Effector memory CD4-positive, alpha-beta T cell (primary cell): ENCODE results near the gene CALCOCO1.
A peak's percentile ranks its signal among the peaks of the same experiment; 100 is the strongest.

Experiments used
- DNase-seq, 3 donors: peaks; one replicate each; pipeline ENCODE4 v3.0.0-alpha.2; 2020
- H3K27ac ChIP-seq: 2 replicates; pipeline ENCODE4 v1.7.0; 2013; ENCODE audit warnings: mild to moderate bottlenecking, low read length, moderate library complexity; ENCODE audit not compliant: insufficient read depth, poor library complexity, severe bottlenecking
- H3K27me3 ChIP-seq: replicated peaks from 2 replicates; pipeline ENCODE4 v1.7.0; 2013; ENCODE audit warnings: mild to moderate bottlenecking, low read length; ENCODE audit not compliant: insufficient read depth, control insufficient read depth, poor library complexity, severe bottlenecking
- H3K36me3 ChIP-seq: 2 replicates; pipeline ENCODE4 v1.7.0; 2013; ENCODE audit warnings: mild to moderate bottlenecking, low read length, moderate library complexity; ENCODE audit not compliant: control insufficient read depth, insufficient read depth
- H3K4me1 ChIP-seq: 2 replicates; pipeline ENCODE4 v1.7.0; 2013; ENCODE audit warnings: low read length, mild to moderate bottlenecking; ENCODE audit not compliant: control insufficient read depth, insufficient read depth, poor library complexity, severe bottlenecking
- H3K4me3 ChIP-seq: 2 replicates; pipeline ENCODE4 v1.7.0; 2013; ENCODE audit warnings: low read length, low read depth, mild to moderate bottlenecking; ENCODE audit not compliant: insufficient read depth, poor library complexity, severe bottlenecking
- H3K9me3 ChIP-seq: 2 replicates; pipeline ENCODE4 v1.7.0; 2013; ENCODE audit warnings: mild to moderate bottlenecking, low read length, moderate library complexity; ENCODE audit not compliant: control insufficient read depth

Gene CALCOCO1

DNA sequence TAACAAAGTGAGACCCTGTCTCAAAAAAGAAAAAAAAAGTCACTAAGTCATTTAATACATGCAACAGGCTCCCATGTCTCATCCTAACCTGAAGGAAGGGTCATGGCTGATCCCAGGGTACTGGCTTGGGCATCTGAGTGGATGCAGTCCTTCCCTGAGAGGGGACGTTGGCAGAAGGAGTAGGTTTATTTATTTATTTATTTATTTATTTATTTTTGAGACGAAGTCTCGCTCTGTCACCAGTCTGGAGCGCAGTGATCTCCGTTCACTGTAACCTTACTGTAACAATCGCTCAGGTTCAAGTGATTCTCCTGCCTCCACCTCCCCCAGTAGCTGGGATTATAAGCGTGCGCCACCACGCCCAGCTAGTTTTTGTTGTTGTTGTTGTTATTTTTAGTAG, 7.2 kb upstream of the CALCOCO1 start:
- Histone ChIP-seq H3K36me3 (no peaks in the 10 kb centered on the region), H3K4me1 (peaks cover 12% of the 10 kb centered on the region), H3K27me3 (peaks cover 9% of the 10 kb centered on the region), H3K9me3 (no peaks in the 10 kb centered on the region), H3K4me3 (no peak overlapping the region), H3K27ac (no peak overlapping the region)
- no peak for DNase-seq

DNA sequence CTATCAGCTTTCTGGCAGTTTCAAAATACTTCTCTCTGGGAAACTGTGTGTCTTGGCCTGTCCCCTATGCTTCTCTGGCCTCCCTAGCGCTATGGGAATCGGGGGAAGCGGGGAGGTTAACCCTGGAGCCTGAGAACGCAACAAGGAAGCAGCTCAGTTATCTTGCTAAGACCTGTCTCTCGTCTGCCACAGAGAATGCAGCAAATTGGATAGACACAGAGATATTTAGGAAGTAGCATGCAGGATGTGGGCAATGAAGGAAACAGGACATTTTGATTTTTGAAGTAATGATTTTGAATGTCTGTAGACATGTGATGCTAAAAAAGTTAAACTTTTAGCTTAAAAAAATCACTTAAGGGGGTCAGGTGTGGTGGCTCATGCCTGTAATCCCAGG, 6.6 kb upstream of the CALCOCO1 start:
- Histone ChIP-seq H3K4me3 (no peak overlapping the region), H3K27me3 (peaks cover 3% of the 10 kb centered on the region), H3K27ac (no peak overlapping the region), H3K4me1 (peaks cover 6% of the 10 kb centered on the region), H3K9me3 (no peaks in the 10 kb centered on the region), H3K36me3 (no peaks in the 10 kb centered on the region)
- no peak for DNase-seq

DNA sequence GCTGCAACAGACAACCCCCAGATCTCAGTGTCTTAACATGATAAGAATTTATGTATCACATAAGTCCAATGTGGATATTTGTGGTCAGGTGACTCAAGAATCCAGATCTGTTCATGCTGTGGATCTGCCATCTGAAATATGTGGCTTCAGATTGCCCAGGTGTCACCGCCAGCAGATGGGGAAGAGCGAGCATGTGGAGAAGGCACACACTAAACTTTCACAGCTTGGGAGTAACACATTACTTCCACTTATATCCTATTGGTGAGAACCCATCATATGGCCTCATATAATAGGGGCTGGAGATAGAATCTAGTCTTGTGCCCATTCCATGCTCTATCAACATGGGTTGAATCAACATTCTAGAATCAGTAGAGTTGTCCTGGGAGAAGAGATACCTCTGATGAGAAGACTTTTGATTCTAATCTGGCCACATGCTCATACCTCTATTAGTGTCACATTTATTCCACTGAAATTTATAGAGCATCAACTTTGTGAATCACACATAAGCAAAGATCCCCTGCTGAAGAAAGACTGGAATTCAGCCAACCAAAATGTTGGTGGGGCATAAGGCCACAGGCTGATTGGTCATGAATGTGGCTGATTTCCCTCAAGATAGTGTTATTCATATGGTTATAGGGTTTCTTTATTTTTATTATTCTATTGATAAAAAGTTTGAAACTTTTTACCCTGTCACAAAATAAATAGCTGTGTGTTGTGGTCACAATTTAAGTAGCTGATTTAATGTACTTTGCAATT, 6.0 kb upstream of the CALCOCO1 start:
- H3K27me3 ChIP-seq = no peaks in the 10 kb centered on the region
- H3K4me3 ChIP-seq = no peak overlapping the region
- no peaks in the 10 kb centered on the region for H3K36me3 ChIP-seq
- peaks cover under 1% of the 10 kb centered on the region for H3K4me1 ChIP-seq
- H3K27ac ChIP-seq = no peak overlapping the region
- H3K9me3 ChIP-seq = no peaks in the 10 kb centered on the region
- DNase-seq = no peak

DNA sequence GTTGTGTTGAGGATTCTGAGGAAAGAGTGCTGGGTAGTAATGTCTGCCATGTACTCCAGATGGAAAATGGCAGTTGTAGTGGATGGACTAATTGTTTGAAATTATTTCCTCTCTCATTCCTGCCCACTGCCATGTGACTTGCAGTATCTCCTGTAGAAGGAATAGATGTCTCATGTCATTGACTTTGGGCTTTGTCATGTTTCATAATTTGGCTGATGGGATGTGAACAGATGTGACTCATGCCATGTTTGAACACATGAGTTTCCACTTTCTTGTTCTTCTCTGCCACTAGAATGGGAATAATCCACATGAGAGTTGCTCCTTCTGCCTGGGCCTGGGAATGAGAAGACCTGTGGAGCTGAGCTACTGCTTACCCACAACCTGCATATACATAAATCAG, 2.4 kb upstream of the CALCOCO1 start:
- DNase-seq = no peak
- no peak overlapping the region for H3K27ac ChIP-seq
- H3K36me3 ChIP-seq = peaks cover 4% of the 10 kb centered on the region
- no peaks in the 10 kb centered on the region for H3K27me3 ChIP-seq
- peaks cover 4% of the 10 kb centered on the region for H3K4me1 ChIP-seq
- no peak overlapping the region for H3K4me3 ChIP-seq
- no peaks in the 10 kb centered on the region for H3K9me3 ChIP-seq

DNA sequence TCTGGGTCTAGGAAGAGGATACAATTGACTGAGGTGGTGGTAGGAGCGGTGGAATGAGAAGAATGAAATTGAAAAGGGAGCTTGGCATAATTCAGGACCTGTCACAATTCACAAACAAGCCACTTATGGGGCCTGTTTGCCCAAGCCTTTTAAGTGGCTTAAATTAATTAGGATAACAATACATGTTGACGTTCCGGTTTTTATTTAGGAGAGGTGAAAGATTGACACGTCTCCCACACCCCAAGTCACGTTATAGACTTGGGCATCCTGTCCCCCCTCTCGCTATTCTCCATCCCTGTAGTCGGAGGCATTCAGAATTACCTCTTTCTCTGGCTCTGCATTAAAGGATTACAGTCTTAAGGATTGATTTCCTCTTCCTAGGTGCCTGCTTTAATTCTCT, 954 bp upstream of the CALCOCO1 start:
- peak overlapping the region; percentile 56 for H3K27ac ChIP-seq

DNA sequence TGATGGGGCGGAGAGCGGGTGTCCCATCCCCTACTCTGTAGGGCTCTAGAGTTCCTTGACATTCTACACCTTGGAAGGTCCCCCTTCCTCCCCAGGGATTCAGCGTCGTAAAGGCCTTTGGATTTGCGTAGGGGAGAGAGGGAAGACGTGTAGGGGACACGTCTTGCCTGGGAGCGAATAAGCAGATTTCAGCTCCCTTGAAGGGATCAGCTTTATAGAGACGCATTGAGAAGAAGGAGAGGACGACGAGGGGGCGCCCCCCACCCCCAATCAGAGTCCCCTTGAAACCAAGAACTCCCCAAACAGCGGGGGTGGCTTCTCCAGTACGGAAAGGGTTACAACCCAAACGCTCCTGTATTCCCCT, 324 bp downstream of the CALCOCO1 start:
- Histone ChIP-seq H3K4me3 (peak overlapping the region; percentile 62), H3K4me1 (peaks cover 4% of the 10 kb centered on the region), H3K27ac (peak overlapping the region; percentile 24), H3K9me3 (no peaks in the 10 kb centered on the region), H3K27me3 (no peaks in the 10 kb centered on the region), H3K36me3 (peaks cover 29% of the 10 kb centered on the region)
- no peak for DNase-seq

More for the DNA sequence above, 954 bp upstream of the CALCOCO1 start:
- Histone ChIP-seq H3K9me3 (no peaks in the 10 kb centered on the region), H3K4me3 (peak overlapping the region; percentile 58), H3K36me3 (peaks cover 16% of the 10 kb centered on the region), H3K4me1 (peaks cover 4% of the 10 kb centered on the region), H3K27me3 (no peaks in the 10 kb centered on the region)
- no peak for DNase-seq

DNA sequence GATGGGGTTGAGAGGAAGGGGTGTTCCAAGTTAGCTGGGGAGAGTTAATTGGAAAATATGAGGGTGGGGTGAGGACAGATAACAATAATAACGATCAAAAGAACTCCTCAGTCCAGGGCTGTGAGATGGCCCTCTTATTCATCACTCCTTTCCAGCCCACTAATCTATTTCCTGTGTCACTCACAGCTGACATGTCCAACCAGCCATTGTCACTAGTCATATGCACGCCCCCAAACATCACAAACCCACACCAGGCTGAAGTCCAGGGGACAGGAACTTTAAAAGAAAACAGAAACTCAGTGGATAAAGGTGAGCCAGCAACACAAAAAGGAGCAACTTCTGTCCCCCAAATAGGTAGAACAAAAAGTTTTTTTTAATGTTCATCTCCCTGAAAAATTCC, 911 bp downstream of the CALCOCO1 start:
- DNase-seq = no peak
- Histone ChIP-seq H3K36me3 (peaks cover 35% of the 10 kb centered on the region), H3K27me3 (no peaks in the 10 kb centered on the region), H3K4me3 (peak overlapping the region; percentile 62), H3K27ac (no peak overlapping the region), H3K9me3 (no peaks in the 10 kb centered on the region), H3K4me1 (peaks cover 4% of the 10 kb centered on the region)

DNA sequence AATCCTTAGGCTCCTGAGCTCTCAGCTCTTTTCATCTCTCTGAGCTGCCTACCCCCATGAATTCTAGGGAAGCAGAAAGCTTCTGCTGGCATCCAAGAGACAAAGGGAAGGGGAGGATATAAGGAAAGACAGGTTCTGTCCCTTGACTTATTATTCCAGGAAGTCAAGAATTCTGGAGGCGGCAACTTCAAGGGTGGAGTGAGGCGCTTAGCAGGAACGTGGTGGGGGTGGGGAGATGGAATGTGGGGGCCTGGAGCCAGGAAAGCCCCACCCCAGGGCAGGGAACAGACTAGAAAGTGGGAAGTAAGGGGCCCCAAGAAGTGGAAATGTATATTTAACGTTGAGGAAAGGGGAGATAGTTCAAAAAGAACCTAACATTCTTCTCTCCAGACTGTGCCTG, 1.4 kb downstream of the CALCOCO1 start:
- no peaks in the 10 kb centered on the region for H3K9me3 ChIP-seq
- peaks cover 4% of the 10 kb centered on the region for H3K4me1 ChIP-seq
- H3K36me3 ChIP-seq = peaks cover 40% of the 10 kb centered on the region
- no peak overlapping the region for H3K4me3 ChIP-seq
- DNase-seq = no peak
- no peak overlapping the region for H3K27ac ChIP-seq
- no peaks in the 10 kb centered on the region for H3K27me3 ChIP-seq

DNA sequence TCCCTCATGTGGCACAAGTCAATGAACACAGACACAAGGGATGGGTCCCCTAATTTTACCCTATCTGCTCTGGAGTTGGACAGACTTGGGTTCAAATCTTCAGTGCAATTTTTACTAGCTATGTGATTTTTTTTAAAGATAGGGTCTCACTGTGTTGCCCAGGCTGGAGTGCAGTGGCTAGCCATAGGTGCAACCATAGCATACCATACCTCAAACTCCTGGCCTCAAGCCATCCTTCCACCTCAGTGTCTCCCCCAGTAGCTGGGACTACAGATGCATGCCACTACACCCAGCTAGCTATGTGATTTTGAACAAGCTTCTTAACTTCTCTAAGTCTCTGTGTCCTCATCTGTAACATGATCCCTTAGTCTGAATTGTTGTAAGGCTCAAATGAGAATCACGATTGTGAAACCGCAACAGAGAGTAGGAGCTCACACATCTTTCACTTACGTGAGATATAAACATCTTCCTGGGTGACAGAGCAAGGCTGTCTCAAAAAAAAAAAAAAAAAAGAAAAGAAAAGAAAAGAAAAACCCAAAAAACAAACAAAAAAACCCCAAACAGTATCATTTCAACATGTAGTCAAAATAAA, 4.7 kb downstream of the CALCOCO1 start:
- Histone ChIP-seq H3K27me3 (no peaks in the 10 kb centered on the region), H3K4me1 (peaks cover 4% of the 10 kb centered on the region), H3K9me3 (no peaks in the 10 kb centered on the region), H3K27ac (no peak overlapping the region), H3K4me3 (no peak overlapping the region), H3K36me3 (peaks cover 53% of the 10 kb centered on the region)
- no peak for DNase-seq

DNA sequence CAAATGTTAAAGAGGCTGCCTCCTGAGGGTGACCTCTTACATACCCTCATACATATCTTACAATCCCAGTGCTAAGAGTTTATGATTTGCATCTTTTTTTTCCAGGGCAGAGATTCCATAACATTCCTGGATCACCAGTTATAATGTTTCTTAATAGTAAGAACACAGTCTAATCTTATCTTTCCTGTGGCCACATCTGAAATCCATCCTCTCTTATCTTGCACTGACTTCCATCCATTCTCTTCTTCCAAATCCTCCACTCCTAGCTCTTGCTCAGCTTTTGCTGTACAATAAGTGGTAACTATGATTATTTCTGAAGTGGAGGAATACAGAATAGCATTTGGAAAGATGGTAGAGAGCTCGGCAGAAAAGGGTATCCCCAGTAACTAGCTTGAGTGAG, 6.3 kb downstream of the CALCOCO1 start:
- no peak for DNase-seq
- H3K4me1 ChIP-seq = no peaks in the 10 kb centered on the region
- H3K27me3 ChIP-seq = no peaks in the 10 kb centered on the region
- H3K9me3 ChIP-seq = no peaks in the 10 kb centered on the region
- H3K36me3 ChIP-seq = peaks cover 53% of the 10 kb centered on the region
- no peak overlapping the region for H3K27ac ChIP-seq
- no peak overlapping the region for H3K4me3 ChIP-seq
